HG02981 (cell line): ENCODE measurements around the gene PRICKLE3.

Experiments
- ATAC-seq: cut with Tn5 transposase; IDR thresholded peaks from one replicate; pipeline ENCODE4 v1.9.1; 2021; ENCODE audit warnings: mild to moderate bottlenecking, moderate library complexity; ENCODE audit not compliant: unreplicated experiment

PRICKLE3 gene

DNA sequence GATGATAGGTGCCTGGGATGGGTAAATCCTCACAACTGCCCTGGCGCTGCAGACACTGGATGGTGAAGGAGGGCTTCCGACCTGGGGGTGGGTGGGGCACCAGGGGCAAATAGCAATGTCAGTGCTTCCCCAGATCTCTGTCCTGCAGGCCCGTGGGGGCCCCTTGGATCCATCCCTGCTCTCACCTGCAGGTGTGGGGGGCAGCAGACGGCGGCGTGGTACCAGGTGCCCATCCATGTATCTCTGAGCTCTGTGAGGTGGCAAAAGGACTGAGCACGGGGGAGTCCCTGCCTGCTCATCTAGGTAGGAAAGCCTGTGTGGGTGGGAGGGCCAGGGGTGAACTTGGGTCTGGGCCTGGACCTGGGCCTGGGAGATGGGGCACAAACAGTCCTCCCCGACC, 20.4 kb upstream of the PRICKLE3 start:
- ATAC-seq = no peak

- ATAC-seq = no peak
These were observed 19.3 kb upstream of the PRICKLE3 start for GRCh38 chrX:49205443-49205842.

DNA sequence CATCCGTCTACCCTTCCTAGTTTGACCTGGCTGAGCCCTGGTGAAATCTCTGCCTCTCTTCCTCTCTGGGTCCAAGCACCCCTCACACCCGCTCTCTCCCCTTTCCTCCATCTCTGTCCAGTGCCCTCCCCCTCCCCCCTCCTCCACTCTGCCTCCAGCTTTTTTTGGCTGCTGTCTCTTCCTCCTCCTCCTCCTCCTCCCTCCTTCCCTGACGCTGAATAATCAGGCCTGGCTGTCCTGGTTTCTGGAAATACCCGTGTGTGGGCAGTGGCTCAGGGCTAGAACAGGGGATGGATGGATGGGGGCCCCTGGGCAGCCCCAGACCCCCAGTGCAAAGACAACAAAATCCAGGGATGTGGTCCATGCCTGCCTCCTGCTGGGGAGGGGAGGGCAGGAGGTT, 18.5 kb upstream of the PRICKLE3 start:
- ATAC-seq = no peak

DNA sequence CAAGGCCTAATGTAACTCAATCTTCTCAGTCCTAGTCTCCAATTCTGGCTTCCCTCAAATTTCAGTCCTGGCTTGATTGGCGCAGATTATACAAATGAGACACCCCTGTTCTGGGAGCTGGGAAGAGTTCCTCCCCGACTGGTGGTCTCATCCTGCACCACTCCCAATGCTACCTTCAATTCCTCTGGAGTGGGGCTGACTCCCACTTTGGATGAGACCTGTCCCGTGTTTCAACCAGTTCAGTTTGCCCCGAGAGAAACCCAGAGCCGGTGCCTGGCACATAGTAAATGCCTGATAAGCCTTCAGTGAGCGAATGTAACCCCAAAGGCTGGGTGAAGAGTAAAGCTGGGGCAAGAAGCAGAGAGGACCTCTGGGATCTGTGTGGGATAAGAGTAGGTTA, 17.8 kb upstream of the PRICKLE3 start:
- no peak for ATAC-seq

- no peak for ATAC-seq
These were observed 17.4 kb upstream of the PRICKLE3 start for GRCh38 chrX:49203536-49203935.

DNA sequence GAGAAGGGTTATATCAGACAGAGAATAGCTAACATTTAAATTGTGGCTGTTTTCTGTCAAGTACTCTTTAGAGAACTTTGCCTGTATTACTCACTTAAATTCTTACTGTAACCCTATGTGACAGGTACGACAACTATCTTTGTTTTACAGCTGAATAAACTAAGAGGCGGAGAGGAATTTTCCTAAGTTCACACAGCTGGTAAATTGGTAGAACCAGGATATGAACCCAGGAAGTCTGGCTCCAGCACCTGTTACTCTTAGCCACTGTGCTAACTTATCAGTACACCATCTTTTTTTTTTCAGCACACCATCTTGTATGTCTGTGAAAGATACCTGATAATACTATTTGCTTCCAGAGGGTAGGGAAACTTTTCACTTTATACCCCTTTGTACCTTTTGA, 15.8 kb upstream of the PRICKLE3 start:
- ATAC-seq = no peak

- ATAC-seq = peak; percentile 97
These were observed 14.0 kb upstream of the PRICKLE3 start, which contains the start of gene SYP for GRCh38 chrX:49199906-49200771. Gene SYP, minus strand, starts transcription at chrX:49200193. Its CDS starts 7 bp downstream, at chrX:49200186.

GRCh38 chrX:49199315-49199595, 13.1 kb upstream of the PRICKLE3 start:
- no peak for ATAC-seq

DNA sequence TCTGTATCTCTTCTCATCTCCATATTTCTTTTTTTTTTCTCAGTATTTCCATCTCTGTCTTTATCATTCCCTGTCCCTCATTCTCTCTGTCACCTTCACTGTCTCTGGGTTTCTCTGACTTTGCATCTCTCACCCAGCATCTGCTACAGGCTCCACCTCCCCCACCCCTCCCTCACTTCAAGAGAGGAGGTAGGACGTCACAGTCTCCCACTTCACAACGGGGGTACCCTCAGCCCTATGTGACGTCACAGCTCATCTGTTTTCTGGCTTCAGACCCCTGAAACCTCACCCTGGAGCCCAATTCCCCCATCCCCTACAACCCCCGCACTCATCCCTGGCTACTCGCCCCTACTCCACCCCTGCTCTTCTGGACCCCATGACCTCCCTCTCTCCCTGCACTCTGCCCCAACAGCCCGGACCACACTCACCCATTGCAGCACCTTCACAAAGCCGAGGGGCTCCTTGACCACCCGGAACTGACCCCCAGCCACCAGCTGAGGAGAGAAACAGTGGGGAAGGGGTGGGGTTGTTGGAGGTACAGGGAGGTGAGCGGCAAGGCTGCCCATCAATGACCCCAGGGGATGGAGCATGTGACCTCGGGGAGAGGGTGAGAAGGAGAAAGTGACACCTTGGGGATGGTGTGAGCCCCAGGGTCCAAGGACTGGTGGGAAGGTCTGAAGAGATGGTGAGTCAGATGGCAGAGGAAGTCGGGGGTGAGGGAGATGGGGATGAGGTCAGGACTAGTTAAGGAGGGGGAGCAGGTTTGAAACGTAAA, 12.6 kb upstream of the PRICKLE3 start:
- ATAC-seq = no peak

DNA sequence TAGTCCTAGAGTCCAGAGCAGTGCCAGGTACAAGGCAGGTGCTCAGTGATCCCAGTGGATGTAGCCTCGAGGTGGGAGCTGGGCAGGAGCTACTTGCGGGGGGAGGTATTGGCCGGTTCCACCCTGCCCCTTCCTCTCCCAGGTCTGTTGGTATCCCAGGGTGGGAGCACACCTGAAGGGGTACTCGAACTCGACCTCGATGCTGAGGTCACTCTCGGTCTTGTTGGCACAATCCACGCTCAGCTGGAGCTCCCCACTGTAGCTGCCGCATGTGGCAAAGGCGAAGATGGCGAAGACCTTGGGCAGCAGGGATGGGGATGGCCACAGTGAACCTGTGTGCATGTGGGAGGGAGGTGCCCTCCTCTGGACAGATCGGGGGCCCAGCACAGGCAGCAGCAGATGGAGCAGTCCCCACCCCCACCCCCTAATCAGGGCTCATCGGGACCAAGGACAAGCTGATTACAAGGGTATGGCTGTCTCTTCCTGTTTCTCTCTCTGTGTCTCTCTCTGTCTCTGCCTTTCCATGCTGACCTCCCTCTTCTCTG, 11.4 kb upstream of the PRICKLE3 start:
- no peak for ATAC-seq

GRCh38 chrX:49193542-49193964, 7.4 kb upstream of the PRICKLE3 start:
- no peak for ATAC-seq

- ATAC-seq = no peak
These were observed 6.7 kb upstream of the PRICKLE3 start for GRCh38 chrX:49192722-49193328.

DNA sequence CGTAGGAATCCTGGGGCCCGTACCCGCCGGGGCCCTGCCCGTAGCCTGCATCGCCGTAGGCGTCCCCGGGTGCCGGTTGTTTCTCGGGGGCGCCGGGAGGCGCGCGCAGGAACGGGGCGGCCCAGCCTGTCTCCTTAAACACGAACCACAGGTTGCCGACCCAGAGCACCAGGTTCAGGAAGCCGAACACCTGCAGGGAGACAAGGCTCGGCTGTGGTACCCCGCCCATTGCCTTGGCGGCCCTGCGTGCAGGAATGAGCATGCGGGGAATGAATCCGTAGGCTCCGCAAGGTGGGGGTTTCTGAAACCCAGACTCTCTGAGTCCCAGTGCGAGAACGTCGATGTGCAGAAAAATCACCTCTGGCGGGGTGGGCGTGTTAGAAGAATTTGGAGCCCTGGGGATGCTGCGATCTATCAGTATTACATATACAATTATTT, 5.4 kb upstream of the PRICKLE3 start:
- no peak for ATAC-seq

DNA sequence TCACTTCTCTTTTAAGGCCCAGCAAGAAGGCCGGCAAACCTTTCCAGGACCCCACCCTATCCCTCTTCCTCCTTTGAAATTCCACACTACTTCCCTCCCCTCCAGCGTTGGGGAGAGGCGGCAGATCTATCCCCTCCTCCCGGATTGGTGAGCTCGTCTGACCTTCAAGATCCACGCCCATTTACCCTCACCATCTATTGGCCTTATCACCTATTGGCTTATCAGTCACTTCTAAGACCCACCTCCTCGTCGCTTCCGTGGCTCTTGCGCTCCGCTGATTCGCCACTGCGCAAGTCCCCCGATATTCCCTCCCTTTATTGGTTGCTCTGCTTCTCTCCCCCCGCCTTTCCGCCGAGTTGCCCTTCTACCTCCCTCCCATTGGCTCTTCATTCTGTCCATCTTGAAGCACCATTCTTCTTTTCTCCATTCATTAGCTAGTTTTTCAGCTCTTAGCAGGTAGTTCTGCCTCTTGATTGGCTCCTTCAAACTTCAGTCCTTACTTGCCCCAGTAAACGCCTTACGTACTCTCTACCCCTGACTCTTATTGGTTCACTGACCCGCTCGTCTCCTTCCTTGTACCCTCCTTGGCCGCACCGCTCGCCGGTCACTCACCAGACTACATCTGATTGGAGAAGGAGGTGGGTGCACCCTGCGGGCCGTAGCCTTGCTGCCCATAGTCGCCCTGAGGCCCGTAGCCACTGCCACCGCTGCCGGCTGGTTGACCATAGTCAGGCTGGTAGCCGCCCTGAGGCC, 4.8 kb upstream of the PRICKLE3 start:
- peak; percentile 85 for ATAC-seq

DNA sequence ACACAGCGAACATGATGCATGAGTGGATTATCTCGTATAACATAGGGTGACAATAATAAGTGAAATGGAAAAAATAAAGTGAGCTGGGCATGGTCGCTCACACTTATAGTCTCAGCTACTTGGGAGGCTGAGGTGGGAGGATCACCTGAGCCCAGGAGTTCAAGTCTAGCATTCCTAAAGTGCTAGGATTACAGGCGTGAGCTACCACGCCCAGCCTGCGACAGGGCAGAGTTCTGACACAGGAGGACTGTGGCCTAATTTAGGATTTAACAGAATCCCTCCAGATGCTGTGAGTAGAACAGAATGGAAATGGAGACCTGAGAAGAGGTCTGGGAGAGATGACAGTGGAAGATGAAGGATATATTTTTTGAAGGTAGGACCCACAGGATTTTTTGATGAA, 3.4 kb upstream of the PRICKLE3 start:
- ATAC-seq = no peak

DNA sequence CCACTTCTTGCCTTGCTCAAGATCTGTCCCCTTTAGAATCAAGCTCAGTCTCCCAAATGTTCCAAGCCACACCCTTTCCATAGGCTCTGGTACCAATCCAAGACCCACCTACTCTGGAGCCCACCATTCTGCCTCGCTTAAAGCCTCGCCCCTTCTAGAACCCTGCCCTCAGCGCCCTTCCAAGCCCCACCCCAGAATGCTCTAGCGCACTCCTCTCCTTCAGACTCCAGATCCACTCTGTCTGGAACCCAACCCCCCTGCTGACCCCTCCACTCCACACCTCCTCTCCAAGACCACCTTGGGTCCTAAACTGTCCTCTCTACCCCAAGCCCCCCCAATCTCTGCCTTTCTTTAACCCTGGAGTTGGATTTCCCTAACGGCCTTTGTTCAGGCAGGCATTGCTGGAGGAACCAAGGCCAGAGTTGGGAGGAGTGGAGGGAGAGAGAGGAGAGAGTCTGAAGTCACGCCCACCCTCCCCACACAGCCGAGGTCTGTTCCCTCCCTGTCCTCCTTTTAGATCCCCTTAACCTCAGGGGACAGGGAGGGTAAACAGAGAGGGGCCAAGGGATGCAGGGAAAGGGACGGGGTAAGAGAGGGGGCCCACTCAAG, 2.4 kb upstream of the PRICKLE3 start:
- no peak for ATAC-seq

- ATAC-seq = no peak
These were observed 1.4 kb upstream of the PRICKLE3 start for GRCh38 chrX:49187526-49187925.

DNA sequence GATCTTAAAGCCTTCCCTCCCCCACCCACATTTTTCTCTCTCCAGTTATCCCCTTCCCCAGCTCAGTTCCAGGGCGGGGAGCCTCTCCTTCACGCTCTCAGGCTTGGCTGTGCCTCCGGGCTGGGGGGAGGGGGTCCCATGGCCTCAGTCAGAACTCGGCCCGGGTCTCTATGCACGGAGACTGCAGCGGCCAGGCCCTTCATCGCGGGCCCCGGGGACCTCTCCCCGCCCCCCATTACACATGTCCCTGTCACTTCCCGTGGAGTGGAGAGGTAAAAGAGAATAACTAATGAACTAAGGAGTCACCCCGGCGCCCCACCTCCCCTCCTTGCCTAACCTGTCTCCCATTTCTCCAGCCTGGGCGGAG, 838 bp upstream of the PRICKLE3 start:
- no peak for ATAC-seq

GRCh38 chrX:49184294-49185281, 1.6 kb downstream of the PRICKLE3 start:
- ATAC-seq = peak; percentile 37
